Measurements from ENCODE around the gene KAT2A. TPM values are rescaled to one million over a fixed set of nuclear protein-coding genes. Genes with fewer than 3 reads are reported as not detected.

The KAT2A gene
- total RNA-seq, 1 donor from 2014 or later: 43.6 TPM

DNA sequence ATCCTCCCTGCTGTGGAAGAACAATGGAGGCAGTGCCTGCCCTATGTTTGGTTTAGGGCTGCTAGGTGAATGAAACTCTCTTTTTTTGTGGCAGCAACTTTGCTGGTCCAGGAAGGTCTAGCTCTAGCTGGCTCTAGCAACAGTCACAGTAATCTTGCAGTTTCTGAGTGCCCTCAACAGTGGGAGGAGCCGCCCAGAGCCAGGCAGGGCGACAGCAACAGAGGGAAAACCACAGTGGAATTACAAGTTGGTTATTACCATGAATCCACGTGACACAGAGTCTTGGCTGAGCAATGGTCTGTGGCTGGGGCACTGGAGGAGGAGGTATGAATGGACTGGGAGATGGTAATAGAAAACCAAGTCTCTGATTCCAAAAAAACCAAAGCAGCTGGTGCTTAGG is 11.8 kb upstream of the KAT2A start:
- Mint-ChIP-seq H3K36me3 (ENCODE audit: low read depth) (peaks cover 2% of the 10 kb centered on the region), H3K9me3 (no peaks in the 10 kb centered on the region), H3K27ac (ENCODE audit: unreplicated experiment) (peak overlapping the region; percentile 43), H3K4me1 (peaks cover 24% of the 10 kb centered on the region), H3K27me3 (ENCODE audit: low read depth) (no peaks in the 10 kb centered on the region), H3K4me3 (no peak overlapping the region)
- no peak for DNase-seq (ENCODE audit: low read depth, low spot score)
- TF ChIP-seq, protein P1, sequence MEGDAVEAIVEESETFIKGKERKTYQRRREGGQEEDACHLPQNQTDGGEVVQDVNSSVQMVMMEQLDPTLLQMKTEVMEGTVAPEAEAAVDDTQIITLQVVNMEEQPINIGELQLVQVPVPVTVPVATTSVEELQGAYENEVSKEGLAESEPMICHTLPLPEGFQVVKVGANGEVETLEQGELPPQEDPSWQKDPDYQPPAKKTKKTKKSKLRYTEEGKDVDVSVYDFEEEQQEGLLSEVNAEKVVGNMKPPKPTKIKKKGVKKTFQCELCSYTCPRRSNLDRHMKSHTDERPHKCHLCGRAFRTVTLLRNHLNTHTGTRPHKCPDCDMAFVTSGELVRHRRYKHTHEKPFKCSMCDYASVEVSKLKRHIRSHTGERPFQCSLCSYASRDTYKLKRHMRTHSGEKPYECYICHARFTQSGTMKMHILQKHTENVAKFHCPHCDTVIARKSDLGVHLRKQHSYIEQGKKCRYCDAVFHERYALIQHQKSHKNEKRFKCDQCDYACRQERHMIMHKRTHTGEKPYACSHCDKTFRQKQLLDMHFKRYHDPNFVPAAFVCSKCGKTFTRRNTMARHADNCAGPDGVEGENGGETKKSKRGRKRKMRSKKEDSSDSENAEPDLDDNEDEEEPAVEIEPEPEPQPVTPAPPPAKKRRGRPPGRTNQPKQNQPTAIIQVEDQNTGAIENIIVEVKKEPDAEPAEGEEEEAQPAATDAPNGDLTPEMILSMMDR (conservative IDR thresholded peaks at IDR 0.05): no peak

DNA sequence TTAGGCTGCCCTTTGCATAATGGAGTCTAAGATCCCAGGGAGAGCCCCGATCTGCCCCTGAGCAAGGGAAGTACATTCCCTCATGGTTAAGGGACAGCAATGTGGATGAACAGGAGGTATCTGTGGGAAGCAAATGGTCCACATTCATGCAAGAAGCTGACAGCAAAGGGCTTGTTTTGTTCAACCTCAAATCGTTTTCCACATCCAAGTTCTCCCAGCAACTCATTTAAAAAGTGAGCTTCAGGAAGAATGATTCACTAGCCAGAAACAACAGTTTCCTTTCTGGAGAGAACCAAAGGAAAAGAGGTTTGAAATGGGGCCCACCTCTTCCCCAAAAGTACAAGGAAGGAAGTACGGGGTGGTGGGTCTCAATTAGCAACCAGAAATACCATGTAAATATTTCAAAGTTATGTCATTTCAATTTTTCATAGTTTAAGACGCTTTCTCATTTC is 10.8 kb upstream of the KAT2A start:
- DNase-seq (ENCODE audit: low read depth, low spot score): no peak
- H3K27me3 Mint-ChIP-seq (ENCODE audit: low read depth): no peaks in the 10 kb centered on the region
- no peak overlapping the region for H3K27ac Mint-ChIP-seq (ENCODE audit: unreplicated experiment)
- H3K4me1 Mint-ChIP-seq: peaks cover 24% of the 10 kb centered on the region
- H3K4me3 Mint-ChIP-seq: no peak overlapping the region
- TF ChIP-seq, protein P1 (conservative IDR thresholded peaks at IDR 0.05): no peak
- no peaks in the 10 kb centered on the region for H3K9me3 Mint-ChIP-seq
- H3K36me3 Mint-ChIP-seq (ENCODE audit: low read depth): peaks cover 5% of the 10 kb centered on the region

DNA sequence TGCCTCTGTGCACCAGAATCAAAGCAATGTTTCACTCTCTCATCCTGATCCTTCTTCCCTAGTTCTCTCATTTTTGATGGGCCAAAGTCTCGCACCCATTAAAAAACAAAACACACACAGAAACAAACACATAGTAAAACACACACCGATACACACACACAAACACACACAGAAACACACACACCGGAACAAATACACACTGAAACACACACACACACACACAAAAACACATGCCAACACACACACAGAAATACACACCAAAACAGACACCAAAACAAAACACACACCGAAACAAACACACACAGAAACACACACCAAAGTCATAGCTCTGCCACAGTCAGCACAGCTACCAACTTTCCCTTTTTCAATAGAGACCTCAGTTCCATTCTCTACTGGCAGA is 10.1 kb upstream of the KAT2A start:
- DNase-seq (ENCODE audit: low read depth, low spot score): no peak
- H3K36me3 Mint-ChIP-seq (ENCODE audit: low read depth): peaks cover 6% of the 10 kb centered on the region
- no peaks in the 10 kb centered on the region for H3K27me3 Mint-ChIP-seq (ENCODE audit: low read depth)
- H3K9me3 Mint-ChIP-seq: no peaks in the 10 kb centered on the region
- H3K4me3 Mint-ChIP-seq: no peak overlapping the region
- peaks cover 24% of the 10 kb centered on the region for H3K4me1 Mint-ChIP-seq
- TF ChIP-seq, protein P1 (conservative IDR thresholded peaks at IDR 0.05): no peak
- peak overlapping the region; percentile 47 for H3K27ac Mint-ChIP-seq (ENCODE audit: unreplicated experiment)

DNA sequence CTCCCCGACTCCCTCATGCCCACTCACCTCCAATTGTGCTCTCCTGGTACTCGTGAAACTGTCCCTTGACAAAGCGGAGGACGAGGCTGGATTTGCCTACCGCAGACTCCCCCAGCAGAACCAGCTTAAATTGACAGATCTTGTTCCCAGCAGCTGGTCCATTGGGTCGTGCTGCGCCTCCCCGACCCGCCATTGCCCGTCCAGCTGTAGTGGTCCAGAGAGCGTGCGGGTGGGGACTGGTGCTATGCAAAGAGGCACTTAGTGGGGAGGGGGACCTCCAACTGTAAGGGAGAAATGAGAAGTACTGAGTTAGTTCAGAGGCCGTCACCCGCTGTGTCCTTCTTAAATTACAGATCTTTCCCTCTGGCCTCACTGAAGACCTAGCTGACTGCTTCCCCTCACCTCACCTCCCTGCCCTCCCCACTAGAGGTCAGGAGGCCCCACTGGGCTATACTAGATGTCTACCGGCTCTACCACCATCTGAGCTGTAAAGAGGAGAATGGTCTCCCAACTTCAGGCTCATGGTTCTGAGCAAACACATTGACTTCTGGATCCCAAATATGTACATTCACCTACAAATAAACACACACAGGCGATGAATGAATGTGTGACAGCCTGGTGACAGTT is 9.3 kb upstream of the KAT2A start:
- Mint-ChIP-seq H3K27me3 (ENCODE audit: low read depth) (no peaks in the 10 kb centered on the region), H3K36me3 (ENCODE audit: low read depth) (peaks cover 6% of the 10 kb centered on the region), H3K9me3 (no peaks in the 10 kb centered on the region), H3K4me3 (no peak overlapping the region), H3K27ac (ENCODE audit: unreplicated experiment) (no peak overlapping the region), H3K4me1 (peaks cover 19% of the 10 kb centered on the region)
- TF ChIP-seq, protein P1 (conservative IDR thresholded peaks at IDR 0.05): no peak
- no peak for DNase-seq (ENCODE audit: low read depth, low spot score)

DNA sequence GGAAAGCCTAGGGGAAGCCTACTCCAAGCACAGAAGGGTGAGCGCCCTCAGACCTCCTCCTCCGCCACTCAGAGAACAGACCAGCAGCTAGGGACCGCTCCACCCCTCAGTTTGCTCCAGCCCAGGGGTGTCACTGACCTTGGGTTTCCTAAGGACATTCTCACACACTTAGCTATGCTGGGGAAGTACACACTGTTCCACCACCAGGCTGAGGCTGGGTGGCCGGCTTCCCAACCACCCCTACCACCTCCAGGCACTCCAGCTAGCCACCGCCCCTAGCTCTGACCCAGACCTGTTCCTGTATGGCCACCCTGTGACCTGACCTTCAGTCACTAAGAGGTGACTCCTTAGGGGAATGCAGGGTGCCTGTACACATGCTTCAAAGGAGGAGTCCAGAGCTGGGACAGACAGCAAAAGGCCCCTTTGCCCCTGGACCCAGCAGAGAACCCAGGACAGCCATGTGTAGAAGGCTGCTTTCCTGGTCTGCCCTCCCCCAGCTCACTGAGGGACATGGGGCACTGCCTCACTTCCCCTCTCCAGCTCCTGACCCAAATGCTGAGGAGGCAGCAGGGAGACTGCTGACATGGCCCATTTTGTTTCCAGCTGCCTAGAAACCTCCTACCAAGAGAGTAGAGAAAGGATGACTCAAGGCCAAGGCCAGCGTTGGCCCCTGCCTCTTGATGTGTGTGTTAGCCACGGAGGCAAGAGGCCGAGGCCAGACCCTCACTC is 8.1 kb upstream of the KAT2A start:
- Mint-ChIP-seq H3K36me3 (ENCODE audit: low read depth) (peaks cover 10% of the 10 kb centered on the region), H3K4me3 (no peak overlapping the region), H3K4me1 (peaks cover 17% of the 10 kb centered on the region), H3K27me3 (ENCODE audit: low read depth) (no peaks in the 10 kb centered on the region), H3K9me3 (no peaks in the 10 kb centered on the region), H3K27ac (ENCODE audit: unreplicated experiment) (no peak overlapping the region)
- TF ChIP-seq, protein P1 (conservative IDR thresholded peaks at IDR 0.05): no peak
- no peak for DNase-seq (ENCODE audit: low read depth, low spot score)
